CD4-positive, alpha-beta T cell (primary cell): ENCODE results near the gene TAF1C. TPM values are rescaled to one million over a fixed set of nuclear protein-coding genes. Genes with fewer than 3 reads are reported as not detected.
A peak's percentile ranks its signal among the peaks of the same experiment; 100 is the strongest.

Experiments used
- ATAC-seq: fragments of 200-7000 bp; cut with Tn5 transposase; one replicate; pipeline ENCODE4 v1.10.0; 2022; ENCODE audit warnings: mild to moderate bottlenecking; ENCODE audit not compliant: poor library complexity
- CTCF ChIA-PET: fragments of 350-600 bp; sonication (Branson Sonifier 250); formaldehyde crosslinking; loops from one replicate; lab custom pipeline; 2021; ENCODE audit warnings: antibody characterized with exemption, inconsistent platforms; lab: Charles Lee
- POLR2A ChIA-PET: fragments of 350-600 bp; sonication (Branson Sonifier 250); formaldehyde crosslinking; loops from one replicate; lab custom pipeline; 2021; ENCODE audit warnings: antibody characterized with exemption, inconsistent platforms; lab: Charles Lee
- DNase-seq, 14 experiments: peaks; one replicate each; pipeline ENCODE4 v3.0.0-alpha.2; 2013 to 2020; ENCODE audit warnings: mixed read lengths in 2 of 14
- H3K27ac ChIP-seq, 2 donors: one replicate each; pipeline versions ENCODE4 v1.5.1 to v1.7.0; 2013; ENCODE audit warnings: low read length in 2 of 2, low read depth in 1 of 2, mild to moderate bottlenecking in 1 of 2
- H3K27me3 ChIP-seq, 2 experiments: 1 replicate in 1 of 2; 2 replicates in 1 of 2; pipeline versions ENCODE4 v1.6.1 to v1.7.0; 2013; ENCODE audit warnings: low read length in 2 of 2, control low read depth in 1 of 2, mild to moderate bottlenecking in 1 of 2, moderate library complexity in 1 of 2; ENCODE audit not compliant: insufficient read depth in 2 of 2, control insufficient read depth in 1 of 2
- H3K36me3 ChIP-seq: one replicate; pipeline ENCODE4 v1.6.1; 2013; ENCODE audit warnings: low read length, control low read depth; ENCODE audit not compliant: insufficient read depth
- H3K4me1 ChIP-seq: one replicate; pipeline ENCODE4 v1.6.1; 2013; ENCODE audit warnings: low read length, control low read depth; ENCODE audit not compliant: insufficient read depth
- H3K4me3 ChIP-seq: one replicate; pipeline ENCODE4 v1.5.1; 2013; ENCODE audit warnings: mild to moderate bottlenecking, low read length, moderate library complexity
- H3K9me3 ChIP-seq, 2 experiments: 1 replicate in 1 of 2; 2 replicates in 1 of 2; pipeline versions ENCODE4 v1.6.1 to v1.7.0; 2013; ENCODE audit warnings: low read length in 2 of 2, mild to moderate bottlenecking in 2 of 2, control low read depth in 1 of 2, moderate library complexity in 1 of 2; ENCODE audit not compliant: control insufficient read depth in 1 of 2, insufficient read depth in 1 of 2
- H3K27ac Mint-ChIP-seq: one replicate; pipeline ENCODE4 v1.8.0; 2020; ENCODE audit warnings: mixed read lengths
- H3K27me3 Mint-ChIP-seq: one replicate; pipeline ENCODE4 v1.8.0; 2021; ENCODE audit warnings: mixed read lengths
- H3K36me3 Mint-ChIP-seq: one replicate; pipeline ENCODE4 v1.8.0; 2021; ENCODE audit warnings: low read depth, mixed read lengths
- H3K4me1 Mint-ChIP-seq: one replicate; pipeline ENCODE4 v1.8.0; 2021; ENCODE audit warnings: low read depth, mixed read lengths
- H3K4me3 Mint-ChIP-seq: one replicate; pipeline ENCODE4 v1.8.0; 2020; ENCODE audit warnings: mild to moderate bottlenecking, mixed read lengths
- H3K9me3 Mint-ChIP-seq: one replicate; pipeline ENCODE4 v1.8.0; 2020; ENCODE audit warnings: mixed read lengths
- intact Hi-C, 2 experiments: fragments of 100-400 bp; cut with DNase I in 1 of 2; cut with micrococcal nuclease in 1 of 2; formaldehyde crosslinking; loops; one replicate each; pipeline versions ENCODE4 v1.15.1 to v1.9.0; 2023 to 2025; cut with DNase I, micrococcal nuclease
- polyA plus RNA-seq, 2 donors: library from polyadenylated mRNA; unstranded; fragments of 120-200 nt; gene quantifications; one replicate each; pipeline ENCODE4 v1.2.1, GENCODE V29; 2013
- total RNA-seq, 174 experiments: library from RNA in 2 of 174; stranded (reverse) in 2 of 174; gene quantifications; one replicate each; pipeline ENCODE4 v1.2.3 and lab custom pipeline; 2021 to 2026
- TF ChIP-seq, protein P1 (sequence below): fragments of 200-600 bp; IDR thresholded peaks from one replicate; pipeline ENCODE4 v1.8.0; 2022; ENCODE audit warnings: antibody characterized with exemption, mild to moderate bottlenecking

The TAF1C gene, protein sequence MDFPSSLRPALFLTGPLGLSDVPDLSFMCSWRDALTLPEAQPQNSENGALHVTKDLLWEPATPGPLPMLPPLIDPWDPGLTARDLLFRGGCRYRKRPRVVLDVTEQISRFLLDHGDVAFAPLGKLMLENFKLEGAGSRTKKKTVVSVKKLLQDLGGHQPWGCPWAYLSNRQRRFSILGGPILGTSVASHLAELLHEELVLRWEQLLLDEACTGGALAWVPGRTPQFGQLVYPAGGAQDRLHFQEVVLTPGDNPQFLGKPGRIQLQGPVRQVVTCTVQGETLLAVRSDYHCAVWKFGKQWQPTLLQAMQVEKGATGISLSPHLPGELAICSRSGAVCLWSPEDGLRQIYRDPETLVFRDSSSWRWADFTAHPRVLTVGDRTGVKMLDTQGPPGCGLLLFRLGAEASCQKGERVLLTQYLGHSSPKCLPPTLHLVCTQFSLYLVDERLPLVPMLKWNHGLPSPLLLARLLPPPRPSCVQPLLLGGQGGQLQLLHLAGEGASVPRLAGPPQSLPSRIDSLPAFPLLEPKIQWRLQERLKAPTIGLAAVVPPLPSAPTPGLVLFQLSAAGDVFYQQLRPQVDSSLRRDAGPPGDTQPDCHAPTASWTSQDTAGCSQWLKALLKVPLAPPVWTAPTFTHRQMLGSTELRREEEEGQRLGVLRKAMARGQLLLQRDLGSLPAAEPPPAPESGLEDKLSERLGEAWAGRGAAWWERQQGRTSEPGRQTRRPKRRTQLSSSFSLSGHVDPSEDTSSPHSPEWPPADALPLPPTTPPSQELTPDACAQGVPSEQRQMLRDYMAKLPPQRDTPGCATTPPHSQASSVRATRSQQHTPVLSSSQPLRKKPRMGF
- total RNA-seq, result 10 to 100 TPM; 75.6 to 82.1 TPM
- polyA plus RNA-seq (2013, experiment 1 of 2), result 34.6 TPM
- 51.4 TPM for polyA plus RNA-seq (2013, experiment 2 of 2)
- 28.0 to 118 (median 65.1) reads per million in 172 experiments for total RNA-seq (lab: John Stamatoyannopoulos, UW)

DNA sequence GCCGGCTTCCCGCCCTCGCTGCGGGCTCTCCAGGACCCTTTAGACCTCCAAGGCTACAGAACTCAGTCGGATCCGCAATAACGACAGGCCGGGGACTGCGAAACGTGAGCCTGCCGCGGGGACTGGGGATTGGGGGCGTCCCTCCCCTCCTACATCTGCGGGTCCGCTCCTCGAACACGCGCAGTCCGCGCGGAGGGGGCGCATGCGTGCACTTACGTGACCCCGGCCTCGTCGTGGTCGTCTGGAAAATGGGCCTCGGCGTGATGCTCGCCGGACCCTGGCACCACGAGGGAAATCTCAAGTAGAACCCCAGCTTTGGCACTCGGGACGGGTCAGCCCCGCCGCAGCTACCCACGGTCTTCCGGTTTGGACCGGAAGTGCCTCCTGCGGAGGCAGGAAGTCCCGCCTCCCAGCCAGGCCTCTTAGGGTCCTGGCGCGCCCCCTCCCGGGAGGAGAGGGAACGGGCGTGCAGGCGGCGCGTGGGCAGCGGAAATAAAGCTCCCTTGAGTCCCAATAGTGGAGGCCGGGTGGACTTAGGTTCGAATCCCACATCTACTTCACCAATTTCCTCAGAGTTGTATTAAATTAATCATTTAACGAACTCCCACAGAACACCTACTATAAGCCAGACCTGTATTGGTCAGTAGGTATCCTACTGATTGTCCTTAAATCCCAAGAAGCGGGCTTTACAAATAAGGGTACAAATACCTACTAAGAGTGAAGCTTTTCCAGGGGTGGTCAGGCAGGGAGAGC is at the start of gene TAF1C:
TAF1C (minus strand) TSS at position 373 of the 753 bp plus-strand sequence. CDS start 2,069 bp downstream, outside the sequence.
- DNase-seq (peak; percentile 78 to 97 (median 88)), ATAC-seq (peak; percentile 95)
- peak within 1 kb of the TSS; percentile 96 for H3K4me3 Mint-ChIP-seq
- TF ChIP-seq, protein P1, sequence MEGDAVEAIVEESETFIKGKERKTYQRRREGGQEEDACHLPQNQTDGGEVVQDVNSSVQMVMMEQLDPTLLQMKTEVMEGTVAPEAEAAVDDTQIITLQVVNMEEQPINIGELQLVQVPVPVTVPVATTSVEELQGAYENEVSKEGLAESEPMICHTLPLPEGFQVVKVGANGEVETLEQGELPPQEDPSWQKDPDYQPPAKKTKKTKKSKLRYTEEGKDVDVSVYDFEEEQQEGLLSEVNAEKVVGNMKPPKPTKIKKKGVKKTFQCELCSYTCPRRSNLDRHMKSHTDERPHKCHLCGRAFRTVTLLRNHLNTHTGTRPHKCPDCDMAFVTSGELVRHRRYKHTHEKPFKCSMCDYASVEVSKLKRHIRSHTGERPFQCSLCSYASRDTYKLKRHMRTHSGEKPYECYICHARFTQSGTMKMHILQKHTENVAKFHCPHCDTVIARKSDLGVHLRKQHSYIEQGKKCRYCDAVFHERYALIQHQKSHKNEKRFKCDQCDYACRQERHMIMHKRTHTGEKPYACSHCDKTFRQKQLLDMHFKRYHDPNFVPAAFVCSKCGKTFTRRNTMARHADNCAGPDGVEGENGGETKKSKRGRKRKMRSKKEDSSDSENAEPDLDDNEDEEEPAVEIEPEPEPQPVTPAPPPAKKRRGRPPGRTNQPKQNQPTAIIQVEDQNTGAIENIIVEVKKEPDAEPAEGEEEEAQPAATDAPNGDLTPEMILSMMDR, result peak; percentile 94
- no peaks in the 10 kb centered on the region for H3K27me3 Mint-ChIP-seq
- peaks cover 29% of the 10 kb centered on the region for H3K4me1 Mint-ChIP-seq
- CTCF ChIA-PET, result interaction anchor here (0.6 to 3.6 kb wide), 35 partner anchors 9 to 1370 kb away, joined by 3 to 65 read pairs (median 5); partner anchors contain the start of genes DNAAF1, HSBP1, HSDL1 and MBTPS1
- Histone ChIP-seq H3K27me3 (no peaks in the 10 kb centered on the region), H3K4me3 (peak within 1 kb of the TSS; percentile 71), H3K4me1 (peaks cover 24% of the 10 kb centered on the region), H3K9me3 (no peaks in the 10 kb centered on the region), H3K36me3 (peaks cover 30% of the 10 kb centered on the region), H3K27ac (peak within 1 kb of the TSS; percentile 60 to 72)
- POLR2A ChIA-PET, result interaction anchor here (1.2 to 2.7 kb wide), 7 partner anchors 11 to 379 kb away, joined by 3 to 36 read pairs (median 6); partner anchors contain the start of genes DNAAF1, HSBP1, HSDL1 and MBTPS1
- intact Hi-C loops, result loop anchor here (1.0 to 10.0 kb wide), 7 partner anchors 42 to 1618 kb away; partner anchors contain the start of genes MBTPS1 (in 2 of the 2), DNAAF1 (in 1 of the 2), HSBP1 (in 1 of the 2) and HSDL1 (in 1 of the 2)
- peak within 1 kb of the TSS; percentile 88 for H3K27ac Mint-ChIP-seq
- H3K9me3 Mint-ChIP-seq, result no peaks in the 10 kb centered on the region
- H3K36me3 Mint-ChIP-seq, result peaks cover 28% of the 10 kb centered on the region

DNA sequence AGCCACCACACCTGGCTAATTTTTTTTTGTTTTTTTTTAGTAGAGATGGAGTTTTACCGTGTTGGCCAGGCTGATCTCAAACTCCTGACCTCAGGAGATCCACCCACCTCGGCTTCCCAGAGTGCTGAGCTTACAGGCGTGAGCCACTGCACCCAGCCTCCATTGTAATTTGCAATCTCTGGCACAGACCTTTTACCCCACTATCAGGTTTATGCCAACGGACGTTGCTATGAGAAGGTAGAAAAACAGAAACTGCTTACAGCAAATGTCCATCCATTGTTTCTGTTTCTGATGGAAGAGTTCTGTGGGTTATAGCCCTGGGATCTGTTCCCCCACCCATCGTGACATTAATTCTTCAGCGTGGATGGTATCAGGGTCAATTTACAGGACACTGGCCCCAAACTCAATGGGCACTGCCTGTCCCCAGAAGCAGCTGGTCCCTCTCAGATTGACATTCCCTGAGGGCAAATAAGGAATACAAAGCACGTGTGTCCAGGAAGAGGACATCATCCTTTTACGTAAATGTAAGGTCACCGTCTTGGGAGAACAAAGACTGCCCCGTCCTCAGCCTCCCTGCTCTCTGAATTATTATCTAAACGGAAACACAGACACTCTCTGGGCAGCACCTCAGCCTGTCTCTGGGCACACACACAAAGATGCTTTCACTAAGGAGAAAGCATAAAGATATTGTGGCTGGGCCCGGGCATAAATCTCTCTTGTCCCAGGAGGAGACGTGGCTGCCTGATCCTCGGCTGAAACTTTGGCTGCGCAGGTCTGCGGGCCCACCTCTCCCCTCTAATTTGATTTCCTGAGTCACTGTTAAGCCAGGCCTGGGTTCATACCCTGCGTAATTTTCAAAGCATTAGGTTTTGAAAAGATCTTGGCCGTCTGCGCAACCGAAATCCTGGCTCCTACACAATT is 47.7 kb upstream of the TAF1C start:
- no peak overlapping the region for H3K27ac ChIP-seq
- no peaks in the 10 kb centered on the region for H3K4me1 Mint-ChIP-seq
- no peak overlapping the region for H3K27ac Mint-ChIP-seq
- H3K9me3 ChIP-seq, result no peaks in the 10 kb centered on the region
- ChIA-PET CTCF (no interaction called here), POLR2A (no interaction called here)
- H3K27me3 Mint-ChIP-seq, result peaks cover 37% of the 10 kb centered on the region
- H3K4me1 ChIP-seq, result no peaks in the 10 kb centered on the region
- no peaks in the 10 kb centered on the region for H3K36me3 ChIP-seq
- TF ChIP-seq, protein P1, result no peak
- DNase-seq (no peak), ATAC-seq (no peak)
- H3K36me3 Mint-ChIP-seq, result no peaks in the 10 kb centered on the region
- peaks cover 0 to 3% of the 10 kb centered on the region in 2 experiments for H3K27me3 ChIP-seq
- no peaks in the 10 kb centered on the region for H3K9me3 Mint-ChIP-seq
- intact Hi-C loops, result no loop called here
- H3K4me3 Mint-ChIP-seq, result no peak overlapping the region
- H3K4me3 ChIP-seq, result no peak overlapping the region
